Stimulated activated CD4-positive, alpha-beta T cell treated with anti-CD3 and anti-CD28 coated beads, Interleukin-12 subunit alpha, Interleukin-12 subunit beta, amount 100 ng/mL, for 48 hours (primary cell): ENCODE data around the gene NPPC.

Source experiments
- DNase-seq, 3 donors: peaks; one replicate each; pipeline ENCODE4 v3.0.0-alpha.2; 2020; ENCODE audit warnings: low read depth in 2 of 3, low spot score in 1 of 3

The NPPC gene

GRCh38 chr2:231935815-231936214, 9.6 kb upstream of the NPPC start:
- no peak for DNase-seq

GRCh38 chr2:231935207-231935524, 9.0 kb upstream of the NPPC start:
- DNase-seq, result no peak

GRCh38 chr2:231934441-231935206, 8.4 kb upstream of the NPPC start:
- DNase-seq, result no peak

DNA sequence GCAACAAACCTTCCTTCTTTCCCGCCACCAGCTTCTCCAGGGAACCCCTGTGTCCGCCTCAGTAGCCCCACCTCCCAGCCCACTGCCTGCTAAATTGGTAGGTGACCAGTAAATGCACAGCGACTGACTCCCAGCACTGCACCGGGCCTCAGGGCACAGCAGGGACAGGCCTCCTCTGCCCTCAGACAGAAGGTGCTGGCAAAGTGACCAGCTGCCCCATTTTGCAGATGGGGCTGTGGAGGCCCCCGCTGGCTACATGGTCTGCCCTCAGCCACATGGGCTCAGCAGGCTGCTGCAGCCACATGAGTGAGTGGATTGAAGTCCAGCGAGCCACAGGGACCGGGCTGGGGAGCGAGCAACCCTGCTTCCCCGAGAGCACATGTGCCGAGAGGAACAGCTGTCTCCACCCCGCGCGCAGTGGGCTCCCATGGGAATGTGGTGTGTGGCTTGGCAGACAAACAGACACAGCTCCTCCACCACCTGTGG, 7.8 kb upstream of the NPPC start:
- no peak for DNase-seq

GRCh38 chr2:231932985-231933915, 7.1 kb upstream of the NPPC start:
- no peak for DNase-seq

DNA sequence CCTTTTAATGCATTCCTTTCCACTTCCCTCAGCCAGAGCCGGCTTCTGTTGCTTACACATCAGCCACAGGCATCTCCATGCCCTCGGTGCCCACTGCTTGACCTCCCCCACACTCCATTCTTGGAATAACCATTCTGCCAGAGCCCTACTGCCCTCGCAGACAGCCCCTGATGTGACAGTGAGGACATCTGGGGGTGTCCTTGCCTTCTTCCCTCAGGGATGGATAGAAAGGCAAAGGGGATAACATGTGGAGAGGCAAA, 6.4 kb upstream of the NPPC start:
- no peak for DNase-seq

DNA sequence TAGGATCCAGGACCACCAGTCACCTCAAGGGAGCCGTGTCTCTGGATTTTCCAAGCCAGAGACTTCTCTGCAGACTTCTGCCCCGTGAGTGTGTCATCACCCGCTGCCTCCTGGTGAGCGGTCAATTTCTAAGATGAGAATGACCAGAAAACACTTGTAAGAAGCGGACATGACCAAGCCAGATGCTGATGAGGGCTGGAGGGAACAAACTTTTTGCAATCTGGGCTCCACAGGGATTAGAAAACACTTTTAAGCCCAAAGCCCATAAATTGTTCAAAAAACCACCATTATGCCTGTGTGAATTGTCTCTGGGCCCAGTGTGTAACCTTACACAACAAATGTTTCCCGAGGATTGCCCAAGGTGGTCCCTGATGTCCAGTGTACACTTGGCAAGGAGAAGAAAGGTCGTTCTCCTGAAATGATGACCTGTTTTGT, 5.3 kb upstream of the NPPC start:
- no peak for DNase-seq

DNA sequence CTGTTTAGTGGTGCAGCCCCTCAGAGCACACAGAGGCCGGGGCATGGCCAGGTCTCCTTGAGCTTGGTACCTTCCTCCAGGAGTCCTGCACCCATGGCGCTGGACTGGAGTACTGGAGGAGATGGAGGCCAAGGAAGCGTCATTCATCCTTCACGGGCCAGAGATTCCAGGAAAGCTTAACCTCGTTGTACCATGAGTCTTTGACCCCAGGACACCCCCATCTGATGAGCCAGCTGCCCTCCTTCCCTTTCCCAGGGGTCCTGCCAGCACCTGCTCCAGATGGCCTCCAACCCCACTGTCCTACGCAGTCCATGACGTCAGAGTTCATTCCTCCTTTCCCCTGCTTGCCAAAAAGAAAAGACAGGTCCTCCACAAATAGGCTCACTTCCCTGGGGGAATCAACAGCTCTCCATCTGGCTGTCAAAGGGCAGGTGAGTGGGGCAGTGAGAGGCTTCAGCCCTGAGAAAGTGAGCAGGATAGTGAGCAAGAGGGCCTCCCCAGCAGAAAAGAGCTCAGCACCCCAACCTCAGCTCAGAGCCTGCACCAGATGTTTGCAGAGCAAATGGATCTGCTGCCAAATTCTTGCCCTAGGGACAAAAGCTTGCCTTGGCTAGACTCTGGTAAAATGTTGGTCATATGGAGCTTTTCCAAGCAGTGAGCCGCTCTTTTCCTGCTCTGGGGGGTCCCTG, 4.5 kb upstream of the NPPC start:
- no peak for DNase-seq

- DNase-seq, result peak in 1 of 3 donors; percentile 26
Observed at GRCh38 chr2:231929961-231930592, 3.9 kb upstream of the NPPC start.

DNA sequence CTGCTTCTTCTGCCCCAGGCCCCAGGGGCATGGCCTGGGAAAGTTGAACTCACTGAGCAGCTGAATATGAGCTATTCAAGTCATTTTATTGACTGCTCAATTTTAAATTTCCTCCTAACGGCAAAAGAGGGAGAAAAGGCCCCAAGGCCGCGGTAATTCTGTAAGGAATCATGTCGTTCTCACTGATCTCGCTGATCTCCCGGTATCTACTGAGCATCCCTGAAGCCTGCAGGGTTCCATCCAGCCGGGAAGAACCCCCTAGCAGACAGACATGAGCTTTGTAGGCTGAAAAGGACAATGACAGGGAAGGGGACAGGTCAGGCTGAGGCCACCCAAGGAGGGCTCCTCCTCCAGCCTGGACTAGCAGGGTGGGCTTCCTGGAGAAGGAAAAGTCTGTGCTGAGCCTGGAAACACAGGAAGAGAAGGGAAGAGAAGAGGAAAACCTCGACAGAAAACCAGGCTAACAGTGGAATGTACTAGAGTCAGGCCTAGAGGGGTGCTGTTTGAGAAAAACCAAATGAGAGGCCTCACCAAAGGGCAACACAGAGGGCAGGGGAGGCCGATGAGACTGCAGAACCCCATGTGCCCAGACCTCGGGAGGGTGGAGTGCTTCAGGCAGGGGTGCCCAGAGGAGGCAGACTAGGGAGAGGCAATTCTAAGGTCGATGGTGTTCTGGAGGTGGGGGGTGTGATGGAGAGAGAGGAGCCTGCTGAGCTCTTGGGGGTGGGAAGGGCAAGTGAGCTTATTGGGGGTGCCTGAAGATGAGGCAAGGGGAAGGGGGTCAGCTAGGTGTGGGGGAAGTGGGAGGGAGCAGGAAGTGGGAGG, 2.9 kb upstream of the NPPC start:
- no peak for DNase-seq

DNA sequence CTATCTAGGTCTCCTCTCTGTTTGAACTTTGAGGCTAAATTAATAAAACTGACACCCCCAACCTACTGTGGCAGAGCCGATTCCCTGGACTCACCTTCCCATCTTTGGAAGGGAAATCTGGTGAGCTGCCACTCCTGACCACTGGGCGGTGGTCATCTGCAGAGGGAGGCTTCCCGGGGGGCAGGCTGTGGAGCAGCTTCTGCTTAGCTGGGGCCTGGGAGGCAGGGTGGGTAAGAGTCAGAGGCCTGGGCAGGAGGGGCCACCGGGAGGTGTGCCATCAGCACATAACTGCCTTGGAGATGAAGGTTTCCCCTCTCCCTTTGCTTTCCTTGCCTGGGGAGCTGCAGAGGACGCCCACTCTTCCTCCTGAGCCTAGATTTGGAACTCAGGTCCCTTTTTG, 2.3 kb upstream of the NPPC start:
- no peak for DNase-seq

DNA sequence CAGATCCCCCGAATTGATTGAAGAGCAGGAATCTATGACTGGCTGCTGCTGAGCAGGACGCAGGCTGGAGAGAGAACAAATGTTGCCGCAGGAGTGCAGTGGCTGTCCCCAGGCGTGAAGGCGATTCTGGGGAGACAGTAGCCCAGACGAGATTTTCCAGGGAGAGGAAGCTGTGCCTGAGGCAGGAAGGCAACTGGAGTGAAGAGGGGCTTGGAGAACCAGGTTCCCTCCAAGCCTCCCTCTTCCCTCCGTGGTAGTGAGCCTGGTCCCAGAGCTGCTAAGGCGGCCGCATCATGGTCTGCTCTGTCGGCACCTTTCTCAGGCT, 1.3 kb upstream of the NPPC start:
- no peak for DNase-seq

GRCh38 chr2:231926761-231927565, 767 bp upstream of the NPPC start:
- DNase-seq, result peak in 1 of 3 donors; percentile 23

DNA sequence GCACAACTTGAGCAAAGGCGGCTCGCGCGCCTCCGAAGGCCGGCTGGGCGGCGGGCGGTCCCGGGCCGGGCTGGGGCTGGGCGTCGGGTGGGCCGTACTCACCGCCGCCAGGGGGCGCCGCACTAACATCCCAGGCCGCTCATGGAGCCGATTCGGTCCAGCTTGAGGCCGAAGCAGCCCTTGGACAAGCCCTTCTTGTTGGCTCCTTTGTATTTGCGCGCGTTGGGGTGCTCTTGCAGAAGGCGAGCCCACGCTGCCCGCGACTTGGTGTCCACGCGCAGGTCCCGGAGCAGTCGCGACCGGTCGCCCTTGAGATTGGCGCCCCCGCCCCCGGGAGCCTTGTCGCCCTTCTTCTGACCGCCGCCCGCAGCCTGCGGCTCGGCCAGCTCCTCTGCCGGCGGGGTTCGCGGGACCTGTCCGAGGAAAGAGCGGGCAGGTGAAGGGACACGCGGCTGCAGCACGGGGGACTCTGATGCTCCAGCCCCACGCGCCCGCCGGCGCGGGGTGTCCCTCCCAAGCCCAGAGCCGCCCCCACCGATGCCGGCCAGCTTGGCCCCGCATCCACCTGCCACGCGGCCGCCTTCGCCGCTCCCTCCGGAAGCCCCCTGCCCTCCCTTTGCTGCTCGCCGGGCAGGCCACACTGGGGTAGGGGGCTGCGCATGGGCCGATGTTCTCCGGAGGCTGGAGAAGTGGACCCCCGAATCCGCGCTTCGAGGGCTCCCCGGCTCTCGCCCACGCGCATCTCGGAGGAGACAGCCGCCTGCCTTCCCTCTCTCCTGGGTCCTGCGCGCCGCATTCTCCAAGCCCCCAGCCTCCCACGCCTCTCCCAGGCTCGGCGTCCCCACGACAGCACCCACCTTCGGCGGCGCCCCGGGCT, 655 bp downstream of the NPPC start:
- DNase-seq, result peak; percentile 37 to 73 (median 68)

- no peak for DNase-seq
Observed at GRCh38 chr2:231924889-231925275, 1.3 kb downstream of the NPPC start.

DNA sequence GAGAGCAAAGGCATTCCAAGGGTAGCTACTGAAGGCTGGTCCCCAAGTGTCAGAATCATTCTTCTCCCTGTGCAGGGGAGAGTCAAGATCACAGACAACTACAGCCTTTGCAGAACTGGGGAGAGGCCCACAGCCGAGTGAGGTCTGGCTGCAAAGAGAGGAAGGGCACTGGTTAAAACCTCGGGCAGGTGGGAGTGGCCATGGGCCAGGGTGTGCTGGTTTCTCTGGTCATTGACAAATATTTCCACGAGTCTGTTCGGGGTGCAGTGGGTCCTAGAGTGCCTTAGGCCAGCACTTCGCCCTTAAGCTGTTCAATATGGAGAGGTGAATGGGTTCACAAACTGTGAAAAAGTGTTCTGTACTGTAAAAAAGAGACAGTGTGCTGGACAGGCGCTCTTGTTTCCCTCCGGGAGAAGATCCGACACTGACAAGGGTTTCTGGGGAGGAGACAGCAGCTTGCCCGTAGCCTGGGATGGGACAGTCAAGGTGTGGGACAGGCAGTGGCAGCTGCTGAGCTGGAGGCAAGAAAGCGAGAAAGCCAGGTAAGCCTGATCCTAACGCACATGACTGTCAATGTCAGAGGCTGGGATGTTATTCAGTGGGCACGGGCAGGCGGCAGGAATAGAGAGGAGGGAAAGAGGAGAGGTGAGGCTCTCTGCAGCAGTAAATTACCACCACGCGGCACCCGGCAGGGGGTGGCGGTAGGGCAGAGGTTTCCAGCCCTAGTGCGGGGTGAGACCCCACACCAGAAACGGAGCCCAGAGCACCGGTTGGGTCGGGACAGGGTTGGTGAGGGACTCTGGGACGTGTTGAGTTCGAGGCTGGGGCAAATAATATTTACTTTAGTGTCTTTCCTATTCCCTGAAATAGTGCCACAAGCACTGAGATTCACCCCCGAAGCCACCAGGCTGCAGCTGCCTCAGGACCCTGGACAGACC, 2.0 kb downstream of the NPPC start:
- DNase-seq, result no peak

- no peak for DNase-seq
Observed at GRCh38 chr2:231923010-231923344, 3.2 kb downstream of the NPPC start.
